ENCODE measurements around the gene EFCAB6. TPM values are rescaled to one million over a fixed set of nuclear protein-coding genes. Genes with fewer than 3 reads are reported as not detected.

Gene EFCAB6
- total and polyA plus RNA-seq, 7 donors = 0.07 to 0.84 (median 0.50) TPM

GRCh38 chr22:43570531-43571165 lies 241.5 kb downstream of the EFCAB6 start:
- TF ChIP-seq, protein P1, sequence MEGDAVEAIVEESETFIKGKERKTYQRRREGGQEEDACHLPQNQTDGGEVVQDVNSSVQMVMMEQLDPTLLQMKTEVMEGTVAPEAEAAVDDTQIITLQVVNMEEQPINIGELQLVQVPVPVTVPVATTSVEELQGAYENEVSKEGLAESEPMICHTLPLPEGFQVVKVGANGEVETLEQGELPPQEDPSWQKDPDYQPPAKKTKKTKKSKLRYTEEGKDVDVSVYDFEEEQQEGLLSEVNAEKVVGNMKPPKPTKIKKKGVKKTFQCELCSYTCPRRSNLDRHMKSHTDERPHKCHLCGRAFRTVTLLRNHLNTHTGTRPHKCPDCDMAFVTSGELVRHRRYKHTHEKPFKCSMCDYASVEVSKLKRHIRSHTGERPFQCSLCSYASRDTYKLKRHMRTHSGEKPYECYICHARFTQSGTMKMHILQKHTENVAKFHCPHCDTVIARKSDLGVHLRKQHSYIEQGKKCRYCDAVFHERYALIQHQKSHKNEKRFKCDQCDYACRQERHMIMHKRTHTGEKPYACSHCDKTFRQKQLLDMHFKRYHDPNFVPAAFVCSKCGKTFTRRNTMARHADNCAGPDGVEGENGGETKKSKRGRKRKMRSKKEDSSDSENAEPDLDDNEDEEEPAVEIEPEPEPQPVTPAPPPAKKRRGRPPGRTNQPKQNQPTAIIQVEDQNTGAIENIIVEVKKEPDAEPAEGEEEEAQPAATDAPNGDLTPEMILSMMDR (IDR thresholded peaks at IDR 0.05) = no peak
- H3K27ac ChIP-seq = no peak overlapping the region
- WGBS, 3 donors = 66 to 70% (median 68%) methylated on average over 14 of the region's 14 CpGs
- ATAC-seq (no peak), DNase-seq (no peak)
- intact Hi-C loops (cut with DNase I) = no loop called here
- H3K4me3 ChIP-seq = no peak overlapping the region
- no peaks in the 10 kb centered on the region for H3K36me3 ChIP-seq (ENCODE audit: insufficient read depth in 1 of 2, low read depth in 1 of 2)
- peaks cover 0 to 4% (median 0%) of the 10 kb centered on the region in 3 donors for H3K27me3 ChIP-seq (ENCODE audit: insufficient read depth in 3 of 3, low read length in 2 of 3)
- no peaks in the 10 kb centered on the region for H3K9me3 ChIP-seq
- no peaks in the 10 kb centered on the region for H3K4me1 ChIP-seq

DNA sequence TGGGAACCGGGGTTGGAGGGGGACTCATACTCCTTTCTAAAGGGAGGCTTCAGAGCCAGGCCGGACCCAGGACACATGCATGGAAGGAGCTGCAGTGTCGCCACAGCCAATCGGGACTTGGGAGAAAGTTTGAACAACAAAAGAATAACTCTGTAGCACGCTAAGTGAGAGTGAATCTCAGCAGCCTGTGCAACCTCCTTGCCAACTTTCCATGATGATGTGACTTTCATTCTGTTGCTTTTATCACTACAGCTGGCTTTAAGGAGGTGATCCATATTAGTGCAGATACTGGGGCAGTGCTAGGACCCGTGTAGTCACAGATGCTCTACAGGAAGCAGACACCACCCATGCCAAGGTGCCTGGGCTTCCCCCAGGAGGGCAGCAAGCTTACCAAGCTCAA lies 243.0 kb downstream of the EFCAB6 start:
- H3K36me3 ChIP-seq (ENCODE audit: insufficient read depth in 1 of 2, low read depth in 1 of 2) = no peaks in the 10 kb centered on the region
- intact Hi-C loops (cut with DNase I) = no loop called here
- no peaks in the 10 kb centered on the region for H3K4me1 ChIP-seq
- no peak overlapping the region for H3K27ac ChIP-seq
- no peak overlapping the region for H3K4me3 ChIP-seq
- DNase-seq (no peak), ATAC-seq (no peak)
- WGBS, 3 donors = 81 to 83% (median 83%) methylated on average over 6 of the region's 6 CpGs
- TF ChIP-seq, protein P1 (IDR thresholded peaks at IDR 0.05) = no peak
- H3K27me3 ChIP-seq (ENCODE audit: insufficient read depth in 3 of 3, low read length in 2 of 3) = peaks cover 0 to 4% (median 0%) of the 10 kb centered on the region in 3 donors
- H3K9me3 ChIP-seq = no peaks in the 10 kb centered on the region

- H3K4me1 ChIP-seq = no peaks in the 10 kb centered on the region
- WGBS, 3 donors = 32 to 35% (median 33%) methylated on average over 8 of the region's 8 CpGs
- H3K36me3 ChIP-seq (ENCODE audit: insufficient read depth in 1 of 2, low read depth in 1 of 2) = no peaks in the 10 kb centered on the region
- H3K9me3 ChIP-seq = no peaks in the 10 kb centered on the region
- intact Hi-C loops (cut with DNase I) = no loop called here
- H3K4me3 ChIP-seq = no peak overlapping the region
- TF ChIP-seq, protein P1 (IDR thresholded peaks at IDR 0.05) = no peak
- no peak for ATAC-seq
- peaks cover 0 to 2% (median 0%) of the 10 kb centered on the region in 3 donors for H3K27me3 ChIP-seq (ENCODE audit: insufficient read depth in 3 of 3, low read length in 2 of 3)
- no peak for DNase-seq
- H3K27ac ChIP-seq = no peak overlapping the region
Measured at GRCh38 chr22:43567691-43568324, 244.3 kb downstream of the EFCAB6 start.

DNA sequence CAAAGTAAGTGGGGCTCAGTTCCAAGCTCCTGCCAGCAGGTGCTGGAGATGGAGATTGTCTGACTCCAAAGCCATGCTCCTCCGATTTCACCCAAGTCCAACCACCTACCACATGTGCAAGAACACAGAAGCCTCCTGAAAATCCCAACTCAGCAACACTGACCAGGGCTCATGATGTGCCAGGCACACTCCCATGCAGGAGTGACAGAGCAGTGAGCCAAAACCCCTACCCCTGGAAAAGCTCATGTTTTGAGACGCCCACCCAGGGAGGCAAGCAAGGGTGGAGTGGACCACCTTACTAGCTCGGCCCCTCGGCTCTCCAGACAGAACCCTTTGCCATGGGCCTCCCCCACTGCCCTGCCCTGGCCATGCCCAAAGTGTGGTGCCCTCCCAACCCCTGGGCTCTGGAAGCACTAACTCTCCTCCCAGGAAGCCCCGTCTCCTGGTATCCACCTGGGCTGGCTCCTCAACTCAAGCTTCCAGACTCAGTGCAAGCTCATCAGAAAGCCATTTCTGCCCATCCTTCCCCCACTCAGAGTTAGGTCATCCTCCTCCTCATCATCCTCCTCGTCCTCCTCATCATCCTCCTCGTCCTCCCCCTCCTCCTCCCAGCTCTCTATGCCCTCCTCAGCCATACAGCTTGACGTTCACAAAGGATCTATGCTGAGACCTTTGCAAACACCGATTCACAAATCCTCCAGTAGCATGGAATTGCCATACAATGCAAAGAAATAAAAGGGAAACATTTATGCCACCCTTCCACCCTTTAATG lies 245.4 kb downstream of the EFCAB6 start:
- Histone ChIP-seq H3K27ac (no peak overlapping the region), H3K27me3 (ENCODE audit: insufficient read depth in 3 of 3, low read length in 2 of 3) (no peaks in the 10 kb centered on the region), H3K36me3 (ENCODE audit: insufficient read depth in 1 of 2, low read depth in 1 of 2) (no peaks in the 10 kb centered on the region), H3K9me3 (no peaks in the 10 kb centered on the region), H3K4me3 (no peak overlapping the region), H3K4me1 (no peaks in the 10 kb centered on the region)
- TF ChIP-seq, protein P1 (IDR thresholded peaks at IDR 0.05) = no peak
- WGBS, 3 donors = 78 to 84% (median 80%) methylated on average over 9 of the region's 9 CpGs
- ATAC-seq (no peak), DNase-seq (no peak)
- intact Hi-C loops (cut with DNase I) = no loop called here

All from psoas muscle (tissue), 8 donors.